WTC11 (cell line): ENCODE results near the gene PCED1A.

Experiments used
- ATF2 ChIP-seq: sonication (generic); formaldehyde crosslinking; IDR thresholded peaks from 2 replicates; pipeline ENCODE4 v1.8.1; 2022; ENCODE audit warnings: low read depth, missing genetic modification reagents, borderline replicate concordance
- CTCF ChIP-seq: fragments of 200-600 bp; IDR thresholded peaks from 2 replicates; pipeline ENCODE4 v1.8.0; 2022; ENCODE audit warnings: antibody characterized with exemption
- E2F4 ChIP-seq: sonication (generic); formaldehyde crosslinking; IDR thresholded peaks from 2 replicates; pipeline ENCODE4 v1.8.1; 2022; ENCODE audit warnings: low read depth, mild to moderate bottlenecking, moderate library complexity, missing genetic modification reagents, borderline replicate concordance
- ELF4 ChIP-seq: sonication (generic); formaldehyde crosslinking; IDR thresholded peaks from 2 replicates; pipeline ENCODE4 v1.8.1; 2022; ENCODE audit warnings: low read depth, mild to moderate bottlenecking, moderate library complexity, missing genetic modification reagents
- ZNF512 ChIP-seq: sonication (generic); formaldehyde crosslinking; IDR thresholded peaks from 2 replicates; pipeline ENCODE4 v1.8.1; 2022; ENCODE audit warnings: missing genetic modification reagents, borderline replicate concordance

DNA sequence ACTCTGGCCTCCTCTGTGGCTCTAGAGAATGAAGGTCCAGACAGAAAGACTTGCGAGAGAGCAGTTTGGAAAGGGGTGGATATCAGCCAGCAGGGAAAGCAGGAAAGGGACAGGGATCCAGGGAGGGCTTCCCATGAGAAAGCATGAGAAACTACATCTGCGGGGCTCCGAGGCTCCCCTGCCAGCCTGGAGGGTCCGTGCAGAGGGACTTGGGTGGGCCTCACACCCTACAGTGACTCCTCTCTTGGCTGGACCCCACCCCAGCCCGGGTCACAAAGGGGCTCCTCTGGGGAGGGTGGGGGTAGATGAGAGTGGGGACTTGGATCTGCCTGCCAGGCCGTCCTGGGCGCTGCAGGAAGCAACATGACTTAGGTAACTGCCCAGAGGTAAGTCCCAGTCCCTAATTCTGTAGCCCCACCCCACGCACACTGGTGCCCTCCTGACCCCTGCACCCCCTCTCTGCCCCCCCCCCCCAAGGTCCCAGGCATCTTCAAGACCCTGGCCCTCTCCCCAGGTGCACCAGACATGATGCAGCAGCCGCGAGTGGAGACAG is 24.3 kb downstream of the PCED1A start, which contains the start of gene TMEM239:
- TF ChIP-seq E2F4 (CRISPR knock-in tag), result no peak
- TF ChIP-seq ZNF512 (CRISPR knock-in tag), result no peak
- TF ChIP-seq ELF4, result no peak
- TF ChIP-seq CTCF, result no peak
- TF ChIP-seq ATF2 (CRISPR knock-in tag), result no peak
